Jurkat, Clone E6-1 (cell line): Measurements from ENCODE around the gene RBM20.

Experiments
- DNase-seq: peaks from one replicate; pipeline ENCODE4 v3.0.0-alpha.2; 2011; ENCODE audit warnings: low read depth, low spot score
- H3K4me3 ChIP-seq: 2 replicates; pipeline ENCODE4 v1.5.1; 2011; ENCODE audit warnings: mild to moderate bottlenecking, low read length, control low read depth, moderate library complexity

RBM20 gene

GRCh38 chr10:110834629-110835301, 190.6 kb downstream of the RBM20 start:
- H3K4me3 ChIP-seq: no peak overlapping the region
- DNase-seq: peak; percentile 62

- no peak for DNase-seq
- H3K4me3 ChIP-seq: no peak overlapping the region
These were observed 191.7 kb downstream of the RBM20 start for GRCh38 chr10:110835841-110836240.

GRCh38 chr10:110836706-110837105, 192.6 kb downstream of the RBM20 start:
- no peak overlapping the region for H3K4me3 ChIP-seq
- DNase-seq: no peak

- H3K4me3 ChIP-seq: no peak overlapping the region
- no peak for DNase-seq
These were observed 193.5 kb downstream of the RBM20 start for GRCh38 chr10:110837418-110838171.

- no peak for DNase-seq
- no peak overlapping the region for H3K4me3 ChIP-seq
These were observed 196.2 kb downstream of the RBM20 start for GRCh38 chr10:110840225-110840922.

GRCh38 chr10:110840923-110841428, 196.8 kb downstream of the RBM20 start:
- H3K4me3 ChIP-seq: no peak overlapping the region

GRCh38 chr10:110841767-110842267, 197.7 kb downstream of the RBM20 start:
- no peak for DNase-seq

More at GRCh38 chr10:110840923-110841428, 196.8 kb downstream of the RBM20 start:
- DNase-seq: no peak

GRCh38 chr10:110842326-110842904, 198.3 kb downstream of the RBM20 start:
- DNase-seq: no peak
- H3K4me3 ChIP-seq: no peak overlapping the region

More at GRCh38 chr10:110841767-110842267, 197.7 kb downstream of the RBM20 start:
- no peak overlapping the region for H3K4me3 ChIP-seq

GRCh38 chr10:110843031-110843430, 198.9 kb downstream of the RBM20 start:
- no peak for DNase-seq
- H3K4me3 ChIP-seq: no peak overlapping the region

GRCh38 chr10:110843796-110844616, 199.9 kb downstream of the RBM20 start:
- DNase-seq: no peak
- H3K4me3 ChIP-seq: no peak overlapping the region

- DNase-seq: no peak
- no peak overlapping the region for H3K4me3 ChIP-seq
These were observed 200.4 kb downstream of the RBM20 start for GRCh38 chr10:110844617-110844881.

GRCh38 chr10:110845192-110845755, 201.1 kb downstream of the RBM20 start:
- H3K4me3 ChIP-seq: no peak overlapping the region
- DNase-seq: no peak

- no peak for DNase-seq
- no peak overlapping the region for H3K4me3 ChIP-seq
These were observed 201.9 kb downstream of the RBM20 start for GRCh38 chr10:110845756-110846620.

- no peak for DNase-seq
These were observed 203.2 kb downstream of the RBM20 start for GRCh38 chr10:110847374-110847773.

GRCh38 chr10:110848106-110848505, 204.0 kb downstream of the RBM20 start:
- H3K4me3 ChIP-seq: no peak overlapping the region

More at GRCh38 chr10:110847374-110847773, 203.2 kb downstream of the RBM20 start:
- H3K4me3 ChIP-seq: no peak overlapping the region

GRCh38 chr10:110850099-110850498, 206.0 kb downstream of the RBM20 start:
- H3K4me3 ChIP-seq: no peak overlapping the region
- DNase-seq: no peak

More at GRCh38 chr10:110848106-110848505, 204.0 kb downstream of the RBM20 start:
- no peak for DNase-seq

- no peak overlapping the region for H3K4me3 ChIP-seq
- DNase-seq: no peak
These were observed 207.0 kb downstream of the RBM20 start for GRCh38 chr10:110851020-110851612.
